GM19043 (cell line): ENCODE data around the gene OR2A14.
"Not testable (repeated sequence)": the region's sequence is repeated elsewhere in the genome, so short reads cannot be mapped to it uniquely, and the experiment has no call there.

Experiments used
- ATAC-seq: cut with Tn5 transposase; IDR thresholded peaks from one replicate; pipeline ENCODE4 v1.9.1; 2021; ENCODE audit warnings: low read depth; ENCODE audit not compliant: unreplicated experiment

Gene OR2A14

DNA sequence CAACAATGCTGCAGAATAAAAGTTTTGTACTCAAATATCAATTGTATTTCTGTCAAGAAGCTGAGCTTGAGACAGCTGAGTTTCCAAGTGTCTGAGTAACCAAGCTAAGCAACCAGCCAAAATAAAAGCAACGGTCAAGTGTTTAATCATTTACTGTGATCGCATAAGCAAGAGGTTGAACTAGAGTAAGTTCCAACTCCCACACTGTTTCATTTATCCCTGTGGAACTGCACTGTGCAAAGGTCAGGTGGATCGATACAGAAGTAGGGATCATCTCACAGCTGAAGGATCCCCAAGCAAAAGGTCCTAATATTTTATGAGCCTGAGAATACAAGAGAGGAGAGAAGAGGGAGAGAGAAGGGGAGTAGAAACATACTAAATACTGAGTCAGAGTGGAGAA, 21.4 kb downstream of the OR2A14 start:
- no peak for ATAC-seq

DNA sequence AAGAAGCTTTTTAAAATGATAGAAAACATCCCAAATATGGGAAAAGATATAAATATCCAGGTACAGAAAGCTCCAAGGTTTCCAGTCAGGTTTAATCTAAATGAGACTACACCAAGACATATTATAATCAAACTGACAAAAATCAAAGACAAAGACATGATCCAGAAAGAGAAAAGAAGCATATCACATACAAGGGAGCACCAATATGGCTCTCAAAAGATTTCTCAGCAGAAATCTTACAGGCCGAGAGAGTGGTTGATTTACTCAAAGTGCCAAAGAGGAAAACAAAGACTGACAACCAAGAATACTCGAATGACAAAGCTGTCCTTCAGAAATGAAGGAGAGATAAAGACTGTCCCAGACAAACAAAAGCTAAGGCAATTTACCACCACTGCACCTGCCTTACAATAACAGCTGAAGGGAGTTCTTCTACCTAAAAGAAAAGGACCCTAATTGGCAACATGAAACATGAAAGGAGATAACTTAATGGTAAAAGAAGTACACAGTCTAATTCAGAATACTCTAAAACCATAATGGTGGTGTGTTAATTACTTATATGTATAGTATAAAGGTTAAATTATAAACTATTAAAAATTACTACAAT, 25.4 kb downstream of the OR2A14 start:
- ATAC-seq, result no peak

DNA sequence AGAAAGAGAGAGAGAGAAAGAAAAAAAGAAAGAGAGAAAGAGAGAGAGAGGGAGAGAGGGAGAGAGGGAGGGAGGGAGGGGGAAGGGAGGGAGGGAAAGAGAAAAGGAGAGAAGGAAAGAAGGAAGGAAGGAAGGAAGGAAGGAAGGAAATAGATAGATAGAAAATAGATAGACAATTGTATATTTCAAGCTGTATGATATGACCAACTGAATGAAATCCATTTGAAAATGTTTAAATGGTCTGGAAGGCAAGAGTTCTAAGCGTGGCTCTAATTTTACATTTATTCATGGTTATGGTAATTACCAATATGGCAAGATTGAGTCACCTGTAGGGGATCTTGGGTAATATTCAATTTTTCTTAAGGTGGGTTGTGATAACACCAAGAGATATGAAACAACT, 35.9 kb downstream of the OR2A14 start:
- no peak for ATAC-seq

GRCh38 chr7:144164784-144165183, 41.8 kb downstream of the OR2A14 start:
- ATAC-seq, result no peak

DNA sequence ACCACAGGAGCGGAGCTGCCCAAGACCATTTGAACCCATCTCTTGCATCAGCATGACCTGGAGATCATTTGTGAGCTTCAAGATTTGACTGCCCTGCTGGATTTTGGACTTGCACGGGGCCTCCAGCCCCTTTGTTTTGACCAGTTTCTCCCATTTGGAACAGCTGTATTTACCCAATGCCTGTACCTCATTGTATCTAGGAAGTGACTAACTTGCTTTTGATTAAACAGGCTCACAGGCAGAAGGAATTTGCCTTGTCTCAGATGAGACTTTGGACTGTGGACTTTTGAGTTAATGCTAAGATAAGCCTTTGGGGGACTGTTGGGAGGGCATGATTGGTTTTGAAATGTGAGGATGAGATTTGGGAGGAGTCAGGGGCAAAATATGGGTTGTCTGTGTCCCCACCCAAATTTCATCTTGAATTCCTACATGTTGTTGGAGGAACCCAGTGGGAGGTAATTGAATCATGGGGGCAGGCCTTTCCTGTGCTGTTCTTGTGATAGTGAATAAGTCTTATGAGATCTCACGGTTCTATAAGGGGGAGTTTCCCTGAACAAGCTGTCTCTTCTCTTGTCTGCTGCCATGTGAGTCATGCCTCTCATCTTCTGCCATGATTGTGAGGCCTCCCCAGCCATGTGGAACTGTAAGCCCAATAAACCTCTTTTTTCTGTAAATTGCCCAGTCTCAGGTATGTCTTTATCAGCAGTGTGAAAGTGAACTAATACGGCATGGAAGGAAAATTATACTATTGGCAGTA, 48.8 kb downstream of the OR2A14 start:
- ATAC-seq, result not testable (repeated sequence)

DNA sequence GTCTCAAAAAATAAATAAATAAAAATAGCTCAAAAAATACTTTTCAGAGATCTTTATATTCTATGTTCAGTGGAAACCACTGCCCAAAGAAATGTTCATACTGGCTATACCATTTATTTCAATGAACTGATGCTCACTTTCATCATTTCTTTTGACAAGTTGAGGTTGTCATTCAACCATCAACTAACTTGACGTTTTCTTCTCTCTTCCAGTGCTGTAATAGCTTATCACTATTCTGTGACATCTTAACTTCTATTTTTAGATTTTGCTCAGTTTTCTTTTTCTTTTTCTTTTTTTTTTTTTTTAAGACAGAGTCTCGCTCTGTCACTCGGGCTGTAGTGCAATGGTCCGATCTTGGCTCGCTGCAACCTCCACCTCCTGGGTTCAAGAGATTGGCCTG, 51.6 kb downstream of the OR2A14 start:
- ATAC-seq, result no peak

- peak; percentile 93 for ATAC-seq
These were observed 55.6 kb downstream of the OR2A14 start for GRCh38 chr7:144178380-144179164.

- ATAC-seq, result peak; percentile 25
These were observed 56.1 kb downstream of the OR2A14 start for GRCh38 chr7:144179165-144179479.
